Endothelial cell of umbilical vein (primary cell): ENCODE data around the gene KLHL5.

Experiments
- EZH2 ChIP-seq: IDR thresholded peaks from 2 replicates; pipeline ENCODE4 v1.6.1; 2012; ENCODE audit warnings: borderline replicate concordance, low read depth, mild to moderate bottlenecking, moderate library complexity, low read length, inconsistent platforms; ENCODE audit not compliant: severe bottlenecking
- GATA2 ChIP-seq: IDR thresholded peaks from 2 replicates; pipeline ENCODE4 v1.7.0; 2011; ENCODE audit warnings: low read depth, mild to moderate bottlenecking, moderate library complexity, mixed read lengths, low read length; ENCODE audit not compliant: insufficient read length, insufficient read depth
- MAX ChIP-seq: IDR thresholded peaks from 2 replicates; pipeline ENCODE4 v1.6.1; 2011; ENCODE audit not compliant: insufficient read depth, insufficient read length
- POLR2A ChIP-seq: IDR thresholded peaks from 2 replicates; pipeline ENCODE4 v1.6.1; 2012; ENCODE audit warnings: low read depth, mild to moderate bottlenecking, control low read depth, low read length
- POLR2AphosphoS5 ChIP-seq: IDR thresholded peaks from 2 replicates; pipeline ENCODE4 v1.6.1; 2012; ENCODE audit warnings: low read depth, mild to moderate bottlenecking, control low read depth, low read length, moderate library complexity; ENCODE audit not compliant: insufficient read depth
- TF ChIP-seq, protein P1 (sequence below), 2 donors: IDR thresholded peaks; 1 replicate in 1 of 2; 2 replicates in 1 of 2; pipeline ENCODE4 v1.5.1; 2011; ENCODE audit warnings: low read length in 2 of 2, mild to moderate bottlenecking in 2 of 2, moderate library complexity in 2 of 2, control low read depth in 1 of 2, inconsistent platforms in 1 of 2, low read depth in 1 of 2; ENCODE audit not compliant: insufficient read depth in 1 of 2; ENCODE audit errors: extremely low read depth in 1 of 2

- TF ChIP-seq, protein P1, sequence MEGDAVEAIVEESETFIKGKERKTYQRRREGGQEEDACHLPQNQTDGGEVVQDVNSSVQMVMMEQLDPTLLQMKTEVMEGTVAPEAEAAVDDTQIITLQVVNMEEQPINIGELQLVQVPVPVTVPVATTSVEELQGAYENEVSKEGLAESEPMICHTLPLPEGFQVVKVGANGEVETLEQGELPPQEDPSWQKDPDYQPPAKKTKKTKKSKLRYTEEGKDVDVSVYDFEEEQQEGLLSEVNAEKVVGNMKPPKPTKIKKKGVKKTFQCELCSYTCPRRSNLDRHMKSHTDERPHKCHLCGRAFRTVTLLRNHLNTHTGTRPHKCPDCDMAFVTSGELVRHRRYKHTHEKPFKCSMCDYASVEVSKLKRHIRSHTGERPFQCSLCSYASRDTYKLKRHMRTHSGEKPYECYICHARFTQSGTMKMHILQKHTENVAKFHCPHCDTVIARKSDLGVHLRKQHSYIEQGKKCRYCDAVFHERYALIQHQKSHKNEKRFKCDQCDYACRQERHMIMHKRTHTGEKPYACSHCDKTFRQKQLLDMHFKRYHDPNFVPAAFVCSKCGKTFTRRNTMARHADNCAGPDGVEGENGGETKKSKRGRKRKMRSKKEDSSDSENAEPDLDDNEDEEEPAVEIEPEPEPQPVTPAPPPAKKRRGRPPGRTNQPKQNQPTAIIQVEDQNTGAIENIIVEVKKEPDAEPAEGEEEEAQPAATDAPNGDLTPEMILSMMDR (IDR thresholded peaks at IDR 0.05; ENCODE audit: extremely low read depth in 1 of 2, insufficient read depth in 1 of 2, low read depth in 1 of 2, low read length in 2 of 2), result no peak
- TF ChIP-seq EZH2 (no peak), POLR2AphosphoS5 (no peak), MAX (no peak), POLR2A (no peak), GATA2 (no peak)
These were observed 56.1 kb downstream of the KLHL5 start for GRCh38 chr4:39118034-39118658.
